Measurements from ENCODE around the gene MFSD8.
A peak's percentile ranks its signal among the peaks of the same experiment; 100 is the strongest.
"Not testable (repeated sequence)": the region's sequence is repeated elsewhere in the genome, so short reads cannot be mapped to it uniquely, and the experiment has no call there.

The MFSD8 gene

GRCh38 chr4:127931836-127932235 is 33.1 kb downstream of the MFSD8 start:
- DNase-seq (ENCODE audit: low spot score) = not testable (repeated sequence)

GRCh38 chr4:127930175-127930574 is 34.8 kb downstream of the MFSD8 start:
- no peak for DNase-seq (ENCODE audit: low spot score)

- DNase-seq (ENCODE audit: low spot score) = not testable (repeated sequence)
These were observed 39.3 kb downstream of the MFSD8 start for GRCh38 chr4:127925720-127926119.

GRCh38 chr4:127922226-127922625 is 42.7 kb downstream of the MFSD8 start:
- no peak for DNase-seq (ENCODE audit: low spot score)

- DNase-seq (ENCODE audit: low spot score) = no peak
These were observed 44.5 kb downstream of the MFSD8 start for GRCh38 chr4:127920521-127920920.

GRCh38 chr4:127917151-127917550 is 47.8 kb downstream of the MFSD8 start:
- no peak for DNase-seq (ENCODE audit: low spot score)

- DNase-seq (ENCODE audit: low spot score) = no peak
These were observed 48.5 kb downstream of the MFSD8 start for GRCh38 chr4:127916512-127916911.

GRCh38 chr4:127905029-127905428 is 59.9 kb downstream of the MFSD8 start:
- DNase-seq (ENCODE audit: low spot score) = no peak

GRCh38 chr4:127899682-127900081 is 65.3 kb downstream of the MFSD8 start:
- DNase-seq (ENCODE audit: low spot score) = not testable (repeated sequence)

GRCh38 chr4:127896528-127896927 is 68.4 kb downstream of the MFSD8 start:
- no peak for DNase-seq (ENCODE audit: low spot score)

- DNase-seq (ENCODE audit: low spot score) = no peak
These were observed 68.9 kb downstream of the MFSD8 start for GRCh38 chr4:127896069-127896468.

- no peak for DNase-seq (ENCODE audit: low spot score)
These were observed 75.1 kb downstream of the MFSD8 start for GRCh38 chr4:127889903-127890302.

GRCh38 chr4:127888559-127888958 is 76.4 kb downstream of the MFSD8 start:
- no peak for DNase-seq (ENCODE audit: low spot score)

GRCh38 chr4:127881563-127881864 is 83.5 kb downstream of the MFSD8 start:
- no peak for DNase-seq (ENCODE audit: low spot score)

- DNase-seq (ENCODE audit: low spot score) = peak; percentile 97
These were observed 84.0 kb downstream of the MFSD8 start, which contains the start of gene PLK4 for GRCh38 chr4:127880763-127881562. Gene PLK4 (plus strand): TSS chr4:127880893. CDS start chr4:127881135, 242 bp downstream.

GRCh38 chr4:127875791-127876190 is 89.2 kb downstream of the MFSD8 start:
- no peak for DNase-seq (ENCODE audit: low spot score)

GRCh38 chr4:127870688-127871087 is 94.3 kb downstream of the MFSD8 start:
- DNase-seq (ENCODE audit: low spot score) = no peak

GRCh38 chr4:127870281-127870680 is 94.7 kb downstream of the MFSD8 start:
- DNase-seq (ENCODE audit: low spot score) = no peak

GRCh38 chr4:127868196-127868595 is 96.8 kb downstream of the MFSD8 start:
- DNase-seq (ENCODE audit: low spot score) = no peak

All from NAMALWA (cell line).